IMR-90 (cell line): ENCODE results near the gene ATRNL1. TPM values are rescaled to one million over a fixed set of nuclear protein-coding genes. Genes with fewer than 3 reads are reported as not detected.

Experiments used
- ATAC-seq: fragments of 200-7000 bp; cut with Tn5 transposase; 2 replicates; pipeline ENCODE4 v1.9.1; 2020; ENCODE audit warnings: low read depth, mild to moderate bottlenecking, moderate library complexity
- BruUV-seq: library from RNA; stranded (reverse); fragments of 400-500 nt; replicated peaks from 2 replicates; lab custom pipeline; 2021; lab: Mats Ljungman, UMichigan
- CTCF ChIA-PET: fragments of 300-600 bp; formaldehyde crosslinking; extraction: SDS; loops from one replicate; lab custom pipeline; 2021; ENCODE audit warnings: antibody characterized with exemption; lab: Yijun Ruan, JAX
- POLR2A ChIA-PET: fragments of 300-600 bp; sonication (Branson Sonifier 250); formaldehyde crosslinking; loops from one replicate; lab custom pipeline; 2022; ENCODE audit warnings: antibody characterized with exemption; ENCODE audit not compliant: unreplicated experiment; lab: Charles Lee
- DNase-seq: peaks from one replicate; pipeline ENCODE4 v3.0.0; 2013
- H2AFZ ChIP-seq: replicated peaks from 2 replicates; pipeline ENCODE3; 2013; ENCODE audit warnings: low read length, mild to moderate bottlenecking; ENCODE audit not compliant: poor library complexity
- H2AK5ac ChIP-seq: 2 replicates; pipeline ENCODE4 v1.6.1; 2013; ENCODE audit warnings: low read depth, low read length, inconsistent platforms
- H2AK9ac ChIP-seq: replicated peaks from 2 replicates; pipeline ENCODE3; 2013; ENCODE audit warnings: mild to moderate bottlenecking, low read depth, low read length, moderate library complexity; ENCODE audit not compliant: poor library complexity
- H2BK120ac ChIP-seq: 2 replicates; pipeline ENCODE4 v1.6.1; 2013; ENCODE audit warnings: low read depth, low read length, inconsistent platforms
- H2BK15ac ChIP-seq: 3 replicates; pipeline ENCODE4 v1.6.1; 2013; ENCODE audit warnings: low read depth, low read length, inconsistent platforms
- H2BK20ac ChIP-seq: 2 replicates; pipeline ENCODE4 v1.6.1; 2013; ENCODE audit warnings: low read depth, mild to moderate bottlenecking, inconsistent platforms, low read length, moderate library complexity
- H2BK5ac ChIP-seq: 2 replicates; pipeline ENCODE4 v1.6.1; 2013; ENCODE audit warnings: mild to moderate bottlenecking, low read depth, low read length, inconsistent platforms; ENCODE audit not compliant: poor library complexity, severe bottlenecking
- H3K14ac ChIP-seq: replicated peaks from 2 replicates; pipeline ENCODE4 v1.6.1; 2013; ENCODE audit warnings: low read depth, low read length, inconsistent platforms
- H3K18ac ChIP-seq: 2 replicates; pipeline ENCODE4 v1.6.1; 2013; ENCODE audit warnings: low read depth, low read length, control low read depth
- H3K23ac ChIP-seq: 2 replicates; pipeline ENCODE4 v1.6.1; 2013; ENCODE audit warnings: low read depth, low read length, inconsistent platforms
- H3K27ac ChIP-seq: 2 replicates; pipeline ENCODE4 v1.5.1; 2013; ENCODE audit warnings: mild to moderate bottlenecking, control low read depth, low read length; ENCODE audit not compliant: insufficient read depth
- H3K27me3 ChIP-seq: 2 replicates; pipeline ENCODE4 v1.6.1; 2013; ENCODE audit warnings: low read length; ENCODE audit not compliant: control insufficient read depth, insufficient read depth
- H3K36me3 ChIP-seq: 2 replicates; pipeline ENCODE4 v1.6.1; 2013; ENCODE audit warnings: low read length, mixed read lengths; ENCODE audit not compliant: control insufficient read depth, insufficient read depth
- H3K4ac ChIP-seq: 2 replicates; pipeline ENCODE4 v1.6.1; 2013; ENCODE audit warnings: low read depth, low read length, inconsistent platforms
- H3K4me1 ChIP-seq: 2 replicates; pipeline ENCODE4 v1.6.1; 2013; ENCODE audit warnings: low read length, mixed read lengths; ENCODE audit not compliant: control insufficient read depth, insufficient read depth
- H3K4me2 ChIP-seq: 2 replicates; pipeline ENCODE4 v1.6.1; 2013; ENCODE audit warnings: low read depth, mild to moderate bottlenecking, control low read depth, low read length, moderate library complexity
- H3K4me3 ChIP-seq: 2 replicates; pipeline ENCODE4 v1.5.1; 2013; ENCODE audit warnings: low read depth, mild to moderate bottlenecking, control low read depth, low read length, moderate library complexity; ENCODE audit not compliant: insufficient read depth
- H3K56ac ChIP-seq: 2 replicates; pipeline ENCODE4 v1.6.1; 2013; ENCODE audit warnings: low read length, inconsistent platforms; ENCODE audit not compliant: insufficient read depth; ENCODE audit errors: extremely low read depth
- H3K79me1 ChIP-seq, 2 experiments: 2 replicates each; pipeline ENCODE4 v1.6.1; 2013; ENCODE audit warnings: low read length in 2 of 2, inconsistent platforms in 1 of 2, low read depth in 1 of 2
- H3K9ac ChIP-seq: 2 replicates; pipeline ENCODE4 v1.6.1; 2013; ENCODE audit warnings: low read depth, low read length, control low read depth
- H3K9me1 ChIP-seq: 2 replicates; pipeline ENCODE4 v1.6.1; 2013; ENCODE audit warnings: low read length, inconsistent platforms; ENCODE audit not compliant: insufficient read depth
- H3K9me3 ChIP-seq: 2 replicates; pipeline ENCODE4 v1.6.1; 2013; ENCODE audit warnings: low read length; ENCODE audit not compliant: control insufficient read depth, insufficient read depth
- H4K20me1 ChIP-seq: 2 replicates; pipeline ENCODE4 v1.6.1; 2013; ENCODE audit warnings: low read length, inconsistent platforms; ENCODE audit not compliant: insufficient read depth
- H4K5ac ChIP-seq: 2 replicates; pipeline ENCODE4 v1.6.1; 2013; ENCODE audit warnings: mild to moderate bottlenecking, low read depth, low read length, control low read depth
- H4K8ac ChIP-seq, 2 experiments: 2 replicates each; pipeline ENCODE4 v1.6.1; 2013; ENCODE audit warnings: low read depth in 2 of 2, low read length in 2 of 2, control low read depth in 1 of 2, inconsistent platforms in 1 of 2
- H4K91ac ChIP-seq: 2 replicates; pipeline ENCODE4 v1.6.1; 2013; ENCODE audit warnings: low read depth, low read length, inconsistent platforms; ENCODE audit not compliant: insufficient read depth
- BHLHE40 ChIP-seq: fragments of 150-350 bp; IDR thresholded peaks from 2 replicates; pipeline ENCODE4 v1.6.1; 2016; ENCODE audit warnings: mild to moderate bottlenecking, low read depth, low read length
- CEBPB ChIP-seq: IDR thresholded peaks from 2 replicates; pipeline ENCODE4 v1.6.1; 2012; ENCODE audit warnings: low read depth, low read length, improper control_type of control experiment
- CHD1 ChIP-seq: IDR thresholded peaks from 2 replicates; pipeline ENCODE4 v1.6.1; 2012; ENCODE audit warnings: low read depth, low read length, improper control_type of control experiment
- FOS ChIP-seq: fragments of 150-350 bp; IDR thresholded peaks from 2 replicates; pipeline ENCODE4 v1.6.1; 2016; ENCODE audit warnings: low read depth, low read length
- MAFK ChIP-seq: IDR thresholded peaks from 2 replicates; pipeline ENCODE4 v1.6.1; 2012; ENCODE audit warnings: low read depth, low read length, improper control_type of control experiment
- MAZ ChIP-seq: IDR thresholded peaks from 2 replicates; pipeline ENCODE4 v1.6.1; 2012; ENCODE audit warnings: low read depth, mild to moderate bottlenecking, low read length, improper control_type of control experiment, moderate library complexity, borderline replicate concordance
- MXI1 ChIP-seq: IDR thresholded peaks from 2 replicates; pipeline ENCODE4 v1.6.1; 2012; ENCODE audit warnings: low read depth, mild to moderate bottlenecking, low read length, moderate library complexity, borderline replicate concordance
- NFE2L2 ChIP-seq: fragments of 150-350 bp; IDR thresholded peaks from 2 replicates; pipeline ENCODE4 v1.6.1; 2016; ENCODE audit warnings: low read depth, mild to moderate bottlenecking, low read length
- POLR2A ChIP-seq: IDR thresholded peaks from 2 replicates; pipeline ENCODE4 v1.6.1; 2012; ENCODE audit warnings: mild to moderate bottlenecking, low read depth, low read length
- RAD21 ChIP-seq: IDR thresholded peaks from 2 replicates; pipeline ENCODE4 v1.6.1; 2012; ENCODE audit warnings: low read length, improper control_type of control experiment
- RCOR1 ChIP-seq: IDR thresholded peaks from 2 replicates; pipeline ENCODE4 v1.6.1; 2012; ENCODE audit warnings: mild to moderate bottlenecking, low read length, improper control_type of control experiment; ENCODE audit not compliant: insufficient replicate concordance
- RFX5 ChIP-seq: IDR thresholded peaks from 2 replicates; pipeline ENCODE4 v1.8.0; 2012; ENCODE audit warnings: low read depth, mild to moderate bottlenecking, low read length, moderate library complexity
- SMC3 ChIP-seq: fragments of 150-350 bp; IDR thresholded peaks from 2 replicates; pipeline ENCODE4 v1.6.1; 2016; ENCODE audit warnings: low read depth, mild to moderate bottlenecking, antibody characterized with exemption, low read length, moderate library complexity
- WGBS, 2 experiments: methylation state at CpG; one replicate each; pipeline versions ENCODE4 v1.1.5 to v1.1.7; 2013; ENCODE audit warnings: missing lambda C conversion rate in 2 of 2; ENCODE audit not compliant: insufficient read length in 1 of 2; ENCODE audit errors: extremely low coverage in 2 of 2; 5-methylcytosine and 5-hydroxymethylcytosine counted together
- dilution Hi-C: fragments of 300-500 bp; cut with HindIII; formaldehyde crosslinking; loops from one replicate; pipeline ENCODE4 v1.14.3; 2018; ENCODE audit warnings: low sequenced_read_pairs; ENCODE audit not compliant: unreplicated experiment
- in situ Hi-C: fragments of 300-500 bp; cut with MboI; formaldehyde crosslinking; loops from 3 replicates; pipeline ENCODE4 v1.14.3; 2019; ENCODE audit warnings: low sequenced_read_pairs, inconsistent platforms, mixed read lengths
- intact Hi-C: fragments of 100-400 bp; cut with micrococcal nuclease; formaldehyde crosslinking; loops from 2 replicates; pipeline ENCODE4 v1.10.0; 2022
- polyA plus RNA-seq, 3 experiments: library from polyadenylated mRNA; depleted of rRNA; stranded (reverse); fragments of >200 nt; gene quantifications; 2 replicates each; pipeline ENCODE4 v1.2.3, GENCODE V29; 2012; ENCODE audit warnings: low replicate concordance in 1 of 3
- total RNA-seq: library from RNA; depleted of rRNA; stranded (reverse); fragments of >200 nt; gene quantifications from 2 replicates; pipeline ENCODE4 v1.2.3, GENCODE V29; 2012
- TF ChIP-seq, protein P1 (sequence below): fragments of 150-350 bp; IDR thresholded peaks from 2 replicates; pipeline ENCODE4 v1.6.1; 2017; ENCODE audit warnings: mild to moderate bottlenecking, antibody characterized with exemption, low read length, low read depth
- TF ChIP-seq, protein P2 (sequence below): conservative IDR thresholded peaks from 2 replicates; pipeline ENCODE4 v1.5.1; 2012; ENCODE audit warnings: mild to moderate bottlenecking, low read depth, low read length, improper control_type of control experiment
- TF ChIP-seq, protein P3 (sequence below): fragments of 150-350 bp; IDR thresholded peaks from 2 replicates; pipeline ENCODE4 v1.6.1; 2016; ENCODE audit warnings: low read depth, mild to moderate bottlenecking, low read length, moderate library complexity, borderline replicate concordance

ATRNL1 gene
- total and polyA plus RNA-seq, 2 of the 4 experiments (the other 2 are of a cell fraction): 0.18 to 0.19 TPM

DNA sequence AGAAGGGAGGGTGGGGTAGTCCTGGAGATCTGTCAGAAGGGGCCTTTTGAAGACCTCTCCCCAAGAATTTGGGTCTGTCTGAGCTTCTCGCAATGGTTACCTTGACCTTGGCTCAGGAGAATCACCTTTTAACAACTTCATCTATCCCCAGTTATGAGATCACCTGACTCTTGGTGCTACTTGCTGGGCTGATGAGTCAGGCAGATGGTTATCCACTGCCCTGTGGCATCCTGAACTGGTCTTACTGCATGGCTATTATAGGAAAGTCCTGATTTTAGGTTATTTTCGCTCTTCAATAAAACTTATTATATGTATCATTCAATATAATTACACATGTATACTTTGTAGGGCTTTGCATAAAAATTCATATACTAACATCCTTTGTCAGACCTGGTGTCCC is 905.1 kb downstream of the ATRNL1 start:
- ATAC-seq (no peak), DNase-seq (no peak)
- ChIA-PET CTCF (no interaction called here), POLR2A (no interaction called here)
- no peak overlapping the region for H4K5ac ChIP-seq
- intact Hi-C loops: no loop called here
- H3K23ac ChIP-seq: no peak overlapping the region
- no TSS peak for BruUV-seq
- no peak overlapping the region for H3K4ac ChIP-seq
- H3K27ac ChIP-seq: no peak overlapping the region
- H3K4me3 ChIP-seq: no peak overlapping the region
- no peak overlapping the region for H2AK5ac ChIP-seq
- no peak overlapping the region for H3K56ac ChIP-seq
- no peak overlapping the region for H2BK15ac ChIP-seq
- no peaks in the 10 kb centered on the region for H3K36me3 ChIP-seq
- no peak overlapping the region for H2AFZ ChIP-seq
- H4K91ac ChIP-seq: no peak overlapping the region
- no peak overlapping the region for H3K9ac ChIP-seq
- H2BK5ac ChIP-seq: no peak overlapping the region
- H3K14ac ChIP-seq: no peak overlapping the region
- WGBS, 2 experiments: no CpG with 5 or more reads among the region's 2 CpGs
- no peak overlapping the region for H3K18ac ChIP-seq
- TF ChIP-seq POLR2A (no peak), BHLHE40 (no peak), FOS (no peak), MAZ (no peak), CEBPB (no peak), MXI1 (no peak), RAD21 (no peak), RFX5 (no peak), CHD1 (no peak), SMC3 (no peak), MAFK (no peak), RCOR1 (no peak), NFE2L2 (no peak)
- TF ChIP-seq, protein P1, sequence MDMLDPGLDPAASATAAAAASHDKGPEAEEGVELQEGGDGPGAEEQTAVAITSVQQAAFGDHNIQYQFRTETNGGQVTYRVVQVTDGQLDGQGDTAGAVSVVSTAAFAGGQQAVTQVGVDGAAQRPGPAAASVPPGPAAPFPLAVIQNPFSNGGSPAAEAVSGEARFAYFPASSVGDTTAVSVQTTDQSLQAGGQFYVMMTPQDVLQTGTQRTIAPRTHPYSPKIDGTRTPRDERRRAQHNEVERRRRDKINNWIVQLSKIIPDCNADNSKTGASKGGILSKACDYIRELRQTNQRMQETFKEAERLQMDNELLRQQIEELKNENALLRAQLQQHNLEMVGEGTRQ: no peak
- TF ChIP-seq, protein P2, sequence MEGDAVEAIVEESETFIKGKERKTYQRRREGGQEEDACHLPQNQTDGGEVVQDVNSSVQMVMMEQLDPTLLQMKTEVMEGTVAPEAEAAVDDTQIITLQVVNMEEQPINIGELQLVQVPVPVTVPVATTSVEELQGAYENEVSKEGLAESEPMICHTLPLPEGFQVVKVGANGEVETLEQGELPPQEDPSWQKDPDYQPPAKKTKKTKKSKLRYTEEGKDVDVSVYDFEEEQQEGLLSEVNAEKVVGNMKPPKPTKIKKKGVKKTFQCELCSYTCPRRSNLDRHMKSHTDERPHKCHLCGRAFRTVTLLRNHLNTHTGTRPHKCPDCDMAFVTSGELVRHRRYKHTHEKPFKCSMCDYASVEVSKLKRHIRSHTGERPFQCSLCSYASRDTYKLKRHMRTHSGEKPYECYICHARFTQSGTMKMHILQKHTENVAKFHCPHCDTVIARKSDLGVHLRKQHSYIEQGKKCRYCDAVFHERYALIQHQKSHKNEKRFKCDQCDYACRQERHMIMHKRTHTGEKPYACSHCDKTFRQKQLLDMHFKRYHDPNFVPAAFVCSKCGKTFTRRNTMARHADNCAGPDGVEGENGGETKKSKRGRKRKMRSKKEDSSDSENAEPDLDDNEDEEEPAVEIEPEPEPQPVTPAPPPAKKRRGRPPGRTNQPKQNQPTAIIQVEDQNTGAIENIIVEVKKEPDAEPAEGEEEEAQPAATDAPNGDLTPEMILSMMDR: no peak
- TF ChIP-seq, protein P3, sequence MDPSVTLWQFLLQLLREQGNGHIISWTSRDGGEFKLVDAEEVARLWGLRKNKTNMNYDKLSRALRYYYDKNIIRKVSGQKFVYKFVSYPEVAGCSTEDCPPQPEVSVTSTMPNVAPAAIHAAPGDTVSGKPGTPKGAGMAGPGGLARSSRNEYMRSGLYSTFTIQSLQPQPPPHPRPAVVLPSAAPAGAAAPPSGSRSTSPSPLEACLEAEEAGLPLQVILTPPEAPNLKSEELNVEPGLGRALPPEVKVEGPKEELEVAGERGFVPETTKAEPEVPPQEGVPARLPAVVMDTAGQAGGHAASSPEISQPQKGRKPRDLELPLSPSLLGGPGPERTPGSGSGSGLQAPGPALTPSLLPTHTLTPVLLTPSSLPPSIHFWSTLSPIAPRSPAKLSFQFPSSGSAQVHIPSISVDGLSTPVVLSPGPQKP: no peak
- in situ Hi-C loops: no loop called here
- H2BK120ac ChIP-seq: no peak overlapping the region
- H3K4me1 ChIP-seq: no peaks in the 10 kb centered on the region
- H4K20me1 ChIP-seq: no peaks in the 10 kb centered on the region
- H3K9me3 ChIP-seq: peaks cover 2% of the 10 kb centered on the region; the same call in 1 of the 2 replicates
- no peak overlapping the region for H2AK9ac ChIP-seq
- H4K8ac ChIP-seq: no peak overlapping the region
- dilution Hi-C loops: no loop called here
- H3K4me2 ChIP-seq: no peak overlapping the region
- H3K9me1 ChIP-seq: no peaks in the 10 kb centered on the region
- H3K27me3 ChIP-seq: peaks cover 14% of the 10 kb centered on the region
- H3K79me1 ChIP-seq: no peaks in the 10 kb centered on the region
- H2BK20ac ChIP-seq: no peak overlapping the region
